Measurements from ENCODE around the gene MYO7A.

MYO7A gene

GRCh38 chr11:77156396-77157195 lies 28.6 kb downstream of the MYO7A start:
- H3K4me1 ChIP-seq, result peaks cover 49% of the 10 kb centered on the region
- H3K27me3 ChIP-seq, result no peaks in the 10 kb centered on the region
- no peaks in the 10 kb centered on the region for H4K20me1 ChIP-seq
- H3K36me3 ChIP-seq, result no peaks in the 10 kb centered on the region
- no peaks in the 10 kb centered on the region for H3K9me3 ChIP-seq
- no peak overlapping the region for H3K4me2 ChIP-seq
- H3K4me3 ChIP-seq, result no peak overlapping the region
- H3K9ac ChIP-seq, result no peak overlapping the region
- TF ChIP-seq Cebpa-rat (IDR thresholded peaks at IDR 0.05), result no peak
- no peak overlapping the region for H3K27ac ChIP-seq

DNA sequence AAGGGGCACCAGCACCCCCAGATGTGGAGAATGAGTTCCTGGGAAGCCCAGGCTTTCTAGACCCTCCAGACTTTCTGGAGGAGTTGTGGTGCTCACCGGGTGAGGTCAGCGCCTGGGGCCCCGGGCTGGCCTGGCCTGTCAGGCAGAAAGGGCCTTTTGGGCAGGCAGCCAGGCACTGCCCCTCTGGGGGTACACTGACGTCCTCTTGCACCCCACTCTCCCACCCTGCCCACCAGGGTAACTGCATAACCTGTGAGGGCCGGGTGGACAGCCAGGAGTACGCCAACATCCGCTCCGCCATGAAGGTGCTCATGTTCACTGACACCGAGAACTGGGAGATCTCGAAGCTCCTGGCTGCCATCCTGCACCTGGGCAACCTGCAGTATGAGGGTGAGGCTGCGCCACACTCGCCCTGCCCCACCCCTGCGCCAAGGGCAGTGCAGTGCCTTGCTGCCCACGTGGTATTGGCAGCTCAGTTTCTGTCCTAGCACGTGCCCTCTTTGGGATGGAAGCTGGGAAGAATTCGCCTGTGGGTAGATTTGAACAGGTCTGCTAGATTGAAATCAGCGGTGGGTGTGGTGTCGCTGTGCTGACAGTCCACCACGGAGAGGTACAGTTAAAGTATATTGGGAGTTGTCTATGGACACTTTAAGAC lies 30.1 kb downstream of the MYO7A start:
- Histone ChIP-seq H3K4me2 (no peak overlapping the region), H3K27ac (no peak overlapping the region), H4K20me1 (no peaks in the 10 kb centered on the region), H3K36me3 (no peaks in the 10 kb centered on the region), H3K4me1 (peaks cover 33% of the 10 kb centered on the region), H3K4me3 (no peak overlapping the region), H3K9ac (no peak overlapping the region), H3K9me3 (no peaks in the 10 kb centered on the region), H3K27me3 (no peaks in the 10 kb centered on the region)
- no peak for TF ChIP-seq Cebpa-rat (IDR thresholded peaks at IDR 0.05)

DNA sequence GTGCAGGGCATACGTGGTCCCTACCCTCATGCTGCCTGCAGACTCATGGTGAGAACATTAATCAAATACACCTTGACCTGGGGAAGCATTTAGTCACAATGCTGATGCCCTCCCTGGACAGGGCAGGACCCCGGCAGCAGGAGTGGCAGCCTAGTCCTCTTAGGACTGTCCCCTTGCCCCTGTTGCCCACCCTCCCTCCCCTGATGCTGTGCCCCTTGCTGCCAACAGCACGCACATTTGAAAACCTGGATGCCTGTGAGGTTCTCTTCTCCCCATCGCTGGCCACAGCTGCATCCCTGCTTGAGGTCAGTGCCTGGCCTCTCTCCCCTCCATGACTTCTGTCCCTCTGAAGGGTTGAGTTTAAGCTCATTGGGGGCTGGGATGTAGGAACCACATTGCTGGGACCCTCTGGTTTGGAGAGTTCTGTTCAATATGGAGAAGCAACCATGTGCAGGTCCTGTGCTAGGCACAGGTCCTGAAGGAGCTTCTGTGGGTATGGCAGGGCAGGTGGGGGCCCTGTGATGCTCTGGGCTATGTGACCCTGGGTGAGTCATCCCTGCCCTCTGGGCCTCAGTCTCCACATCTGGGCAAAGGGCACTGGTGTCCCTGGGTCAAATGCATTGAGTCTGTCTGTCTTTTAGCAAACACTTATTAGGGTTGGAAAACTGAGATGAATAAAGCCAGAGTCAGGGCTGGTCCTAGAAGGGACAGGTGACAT lies 31.3 kb downstream of the MYO7A start:
- Histone ChIP-seq H3K27ac (no peak overlapping the region), H3K9ac (no peak overlapping the region), H3K4me3 (no peak overlapping the region), H3K4me1 (peaks cover 21% of the 10 kb centered on the region), H3K36me3 (no peaks in the 10 kb centered on the region), H4K20me1 (no peaks in the 10 kb centered on the region), H3K9me3 (no peaks in the 10 kb centered on the region), H3K27me3 (no peaks in the 10 kb centered on the region), H3K4me2 (no peak overlapping the region)
- no peak for TF ChIP-seq Cebpa-rat (IDR thresholded peaks at IDR 0.05)

DNA sequence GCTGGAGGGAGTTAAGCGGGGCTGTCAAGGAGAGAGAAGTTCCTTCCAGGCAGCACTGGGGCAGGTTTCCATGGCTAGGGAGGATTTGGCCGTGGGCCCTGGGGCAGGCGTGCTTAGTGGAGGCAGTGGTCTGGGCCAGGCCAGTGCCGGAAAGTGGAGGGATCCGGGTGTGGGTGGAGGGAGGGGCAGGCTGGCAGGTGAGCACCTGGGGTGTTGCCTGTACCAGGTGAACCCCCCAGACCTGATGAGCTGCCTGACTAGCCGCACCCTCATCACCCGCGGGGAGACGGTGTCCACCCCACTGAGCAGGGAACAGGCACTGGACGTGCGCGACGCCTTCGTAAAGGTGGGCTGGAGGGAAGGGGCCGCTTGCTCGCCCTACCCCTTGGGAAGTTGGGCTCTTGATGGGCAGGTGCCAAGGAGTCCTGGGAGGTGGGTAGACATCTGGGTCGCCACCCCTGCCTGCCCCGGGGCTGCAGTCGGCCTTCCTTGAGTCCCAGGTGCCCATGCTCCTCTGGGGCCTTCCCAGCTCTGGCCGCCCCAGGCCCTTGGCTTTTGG lies 32.0 kb downstream of the MYO7A start:
- Histone ChIP-seq H3K9ac (no peak overlapping the region), H3K4me3 (no peak overlapping the region), H3K27ac (no peak overlapping the region), H4K20me1 (no peaks in the 10 kb centered on the region), H3K4me1 (peaks cover 15% of the 10 kb centered on the region), H3K27me3 (no peaks in the 10 kb centered on the region), H3K36me3 (no peaks in the 10 kb centered on the region), H3K4me2 (no peak overlapping the region), H3K9me3 (no peaks in the 10 kb centered on the region)
- TF ChIP-seq Cebpa-rat (IDR thresholded peaks at IDR 0.05), result no peak

GRCh38 chr11:77163271-77163670 lies 35.2 kb downstream of the MYO7A start:
- no peak overlapping the region for H3K4me2 ChIP-seq
- no peaks in the 10 kb centered on the region for H4K20me1 ChIP-seq
- H3K36me3 ChIP-seq, result no peaks in the 10 kb centered on the region
- no peak for TF ChIP-seq Cebpa-rat (IDR thresholded peaks at IDR 0.05)
- no peak overlapping the region for H3K27ac ChIP-seq
- no peaks in the 10 kb centered on the region for H3K9me3 ChIP-seq
- H3K9ac ChIP-seq, result no peak overlapping the region
- no peaks in the 10 kb centered on the region for H3K27me3 ChIP-seq
- no peak overlapping the region for H3K4me3 ChIP-seq
- H3K4me1 ChIP-seq, result peaks cover 20% of the 10 kb centered on the region

- Histone ChIP-seq H3K36me3 (no peaks in the 10 kb centered on the region), H3K4me3 (no peak overlapping the region), H3K9me3 (no peaks in the 10 kb centered on the region), H3K4me2 (no peak overlapping the region), H3K27me3 (no peaks in the 10 kb centered on the region), H3K9ac (no peak overlapping the region), H4K20me1 (no peaks in the 10 kb centered on the region), H3K27ac (no peak overlapping the region), H3K4me1 (peaks cover 22% of the 10 kb centered on the region)
- no peak for TF ChIP-seq Cebpa-rat (IDR thresholded peaks at IDR 0.05)
Observed at GRCh38 chr11:77165066-77165465, 37.0 kb downstream of the MYO7A start.

DNA sequence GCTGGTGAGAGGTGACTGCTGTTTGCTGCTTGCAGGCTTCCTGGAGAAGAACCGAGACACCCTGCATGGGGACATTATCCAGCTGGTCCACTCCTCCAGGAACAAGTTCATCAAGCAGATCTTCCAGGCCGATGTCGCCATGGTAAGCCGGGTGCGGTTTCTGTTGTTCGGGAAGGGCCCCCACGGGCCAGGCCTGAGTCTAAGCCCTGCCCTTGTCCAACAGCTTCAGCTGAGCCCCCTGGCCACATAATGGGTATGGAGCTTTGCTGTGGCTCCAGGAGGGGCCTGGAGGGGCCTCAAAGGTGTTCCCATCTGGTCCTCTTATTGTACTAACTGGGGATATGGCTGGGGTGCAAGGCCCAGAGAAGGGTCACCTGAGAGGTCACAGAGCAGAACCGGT lies 38.0 kb downstream of the MYO7A start:
- H3K4me3 ChIP-seq, result no peak overlapping the region
- peaks cover 32% of the 10 kb centered on the region for H3K4me1 ChIP-seq
- H3K9ac ChIP-seq, result no peak overlapping the region
- H4K20me1 ChIP-seq, result no peaks in the 10 kb centered on the region
- H3K4me2 ChIP-seq, result no peak overlapping the region
- no peaks in the 10 kb centered on the region for H3K9me3 ChIP-seq
- H3K36me3 ChIP-seq, result no peaks in the 10 kb centered on the region
- H3K27me3 ChIP-seq, result no peaks in the 10 kb centered on the region
- H3K27ac ChIP-seq, result no peak overlapping the region
- TF ChIP-seq Cebpa-rat (IDR thresholded peaks at IDR 0.05), result no peak

GRCh38 chr11:77167111-77167626 lies 39.1 kb downstream of the MYO7A start:
- TF ChIP-seq Cebpa-rat (IDR thresholded peaks at IDR 0.05), result no peak
- no peak overlapping the region for H3K4me3 ChIP-seq
- no peaks in the 10 kb centered on the region for H3K36me3 ChIP-seq
- H3K4me1 ChIP-seq, result peaks cover 43% of the 10 kb centered on the region
- H3K27me3 ChIP-seq, result no peaks in the 10 kb centered on the region
- H3K9me3 ChIP-seq, result no peaks in the 10 kb centered on the region
- H3K4me2 ChIP-seq, result peak overlapping the region; percentile 46
- 0 out of 2 replicates have a peak overlapping the region, but pooled peaks have one; percentile 10 for H3K9ac ChIP-seq
- H3K27ac ChIP-seq, result no peak overlapping the region
- H4K20me1 ChIP-seq, result no peaks in the 10 kb centered on the region

DNA sequence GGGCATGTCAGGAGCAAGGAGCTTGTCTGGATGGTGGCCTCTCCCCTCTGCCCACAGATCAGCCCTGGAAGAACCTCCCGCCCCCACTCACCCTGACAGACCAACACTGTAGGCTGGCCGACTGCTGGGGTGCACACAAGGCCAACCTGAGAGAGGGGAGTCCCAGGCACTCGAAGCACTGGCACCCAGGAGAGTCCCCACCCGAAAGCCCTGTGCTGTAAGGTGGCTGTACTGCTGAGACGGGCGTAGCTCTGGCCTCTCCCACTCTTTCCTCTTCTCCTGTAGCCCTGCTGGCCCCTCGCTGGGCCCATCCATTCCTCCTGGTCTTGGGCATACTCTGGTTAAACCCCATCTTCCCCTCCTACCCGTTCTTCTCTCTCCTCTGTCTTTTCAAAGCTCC lies 39.7 kb downstream of the MYO7A start:
- no peak for TF ChIP-seq Cebpa-rat (IDR thresholded peaks at IDR 0.05)
- H3K4me3 ChIP-seq, result no peak overlapping the region
- no peak overlapping the region for H3K27ac ChIP-seq
- H3K9ac ChIP-seq, result 0 out of 2 replicates have a peak overlapping the region, but pooled peaks have one; percentile 10
- H4K20me1 ChIP-seq, result no peaks in the 10 kb centered on the region
- no peaks in the 10 kb centered on the region for H3K9me3 ChIP-seq
- no peaks in the 10 kb centered on the region for H3K36me3 ChIP-seq
- H3K4me1 ChIP-seq, result peaks cover 49% of the 10 kb centered on the region
- H3K4me2 ChIP-seq, result peak overlapping the region; percentile 46
- H3K27me3 ChIP-seq, result no peaks in the 10 kb centered on the region

Data from BLaER1 (cell line).